IPS-18c (cell line): Measurements from ENCODE around the gene BTBD18.
"Not testable (repeated sequence)": the region's sequence is repeated elsewhere in the genome, so short reads cannot be mapped to it uniquely, and the experiment has no call there.

Source experiments
- H3K4me3 ChIP-seq: 2 replicates; pipeline ENCODE4 v1.7.0; 2013; ENCODE audit warnings: low read depth, mild to moderate bottlenecking, low read length, moderate library complexity; ENCODE audit not compliant: insufficient read depth
- H3K9me3 ChIP-seq: one replicate; pipeline ENCODE4 v1.6.1; 2013; ENCODE audit warnings: mild to moderate bottlenecking, low read length, moderate library complexity; ENCODE audit not compliant: control insufficient read depth, insufficient read depth

Gene BTBD18

GRCh38 chr11:57705432-57705831 is 46.2 kb downstream of the BTBD18 start:
- H3K4me3 ChIP-seq, H3K9me3 ChIP-seq: not testable (repeated sequence)

- Histone ChIP-seq H3K4me3 (no peak overlapping the region), H3K9me3 (no peaks in the 10 kb centered on the region)
Measured at GRCh38 chr11:57704932-57705331, 46.7 kb downstream of the BTBD18 start.

GRCh38 chr11:57703341-57703740 is 48.3 kb downstream of the BTBD18 start:
- no peak overlapping the region for H3K4me3 ChIP-seq
- no peaks in the 10 kb centered on the region for H3K9me3 ChIP-seq

GRCh38 chr11:57700425-57700824 is 51.2 kb downstream of the BTBD18 start:
- no peak overlapping the region for H3K4me3 ChIP-seq
- H3K9me3 ChIP-seq = no peaks in the 10 kb centered on the region

GRCh38 chr11:57699813-57700212 is 51.8 kb downstream of the BTBD18 start:
- H3K4me3 ChIP-seq = no peak overlapping the region
- no peaks in the 10 kb centered on the region for H3K9me3 ChIP-seq

GRCh38 chr11:57698843-57699365 is 52.7 kb downstream of the BTBD18 start:
- Histone ChIP-seq H3K4me3 (no peak overlapping the region), H3K9me3 (no peaks in the 10 kb centered on the region)
